Hematopoietic multipotent progenitor cell treated with erythropoietin and hydrocortisone succinate and interleukin-3 and kit ligand, for 15 days (in vitro differentiated cells): ENCODE results near the gene SELENOV.

ENCODE experiments used
- DNase-seq: peaks from one replicate; pipeline ENCODE4 v3.0.0-alpha.2; 2015; ENCODE audit warnings: low spot score

The SELENOV gene

DNA sequence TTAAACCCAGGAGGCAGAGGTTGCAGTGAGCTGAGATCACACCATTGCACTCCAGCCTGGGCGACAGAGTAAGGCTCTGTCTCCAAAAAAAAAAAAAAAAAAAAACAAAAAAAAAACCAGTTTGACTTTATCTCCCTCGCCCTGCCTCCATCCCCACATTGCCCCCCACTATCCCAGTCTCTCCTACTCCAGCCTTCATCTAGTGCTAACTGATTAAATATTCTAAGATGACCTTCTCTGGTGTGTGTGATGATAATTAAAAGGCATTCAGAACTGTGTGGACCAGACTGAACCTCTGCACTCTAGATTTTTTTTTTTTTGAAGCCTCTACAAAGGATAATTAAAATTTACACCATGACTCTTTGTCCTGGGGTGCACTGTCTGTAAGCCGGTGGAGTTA lies 22.2 kb upstream of the SELENOV start:
- DNase-seq = no peak

DNA sequence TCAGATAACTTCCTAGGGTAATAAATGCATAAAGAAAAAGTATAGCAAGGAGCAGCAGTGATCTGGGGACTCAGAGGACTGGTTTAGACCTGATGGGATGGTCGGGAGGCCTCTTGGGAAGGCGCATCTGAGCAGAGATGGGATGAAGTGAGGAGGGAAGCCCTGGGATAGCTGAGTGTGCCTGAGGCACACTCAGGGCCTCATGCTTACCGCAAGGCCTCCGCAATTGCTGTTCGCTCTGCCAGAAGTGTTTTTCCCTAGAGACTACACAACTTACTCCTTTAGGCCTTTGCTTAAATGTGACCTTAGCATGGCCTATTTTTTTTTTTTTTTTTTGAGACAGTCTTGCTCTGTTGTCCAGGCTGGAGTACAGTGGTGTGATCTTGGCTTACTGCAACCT lies 20.3 kb upstream of the SELENOV start:
- DNase-seq = no peak

DNA sequence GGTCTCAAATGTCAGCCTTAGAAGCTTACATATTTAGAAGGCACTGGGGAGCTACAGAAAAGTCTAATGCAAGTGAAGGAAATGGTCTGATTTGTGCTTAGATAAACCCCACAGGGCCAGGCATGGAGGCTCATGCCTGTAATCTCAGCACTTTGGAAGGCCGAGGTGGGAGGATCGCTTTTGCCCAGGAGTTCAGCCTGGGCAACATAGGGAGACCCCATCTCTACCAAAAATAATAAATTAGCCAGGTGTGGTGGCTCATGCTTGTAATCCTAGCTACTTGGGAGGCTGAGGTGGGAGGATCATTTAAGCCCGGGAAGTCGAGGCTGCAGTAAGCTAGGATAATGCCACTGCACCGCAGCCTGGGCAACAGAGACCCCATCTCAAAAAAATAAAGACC lies 18.9 kb upstream of the SELENOV start:
- DNase-seq = no peak

DNA sequence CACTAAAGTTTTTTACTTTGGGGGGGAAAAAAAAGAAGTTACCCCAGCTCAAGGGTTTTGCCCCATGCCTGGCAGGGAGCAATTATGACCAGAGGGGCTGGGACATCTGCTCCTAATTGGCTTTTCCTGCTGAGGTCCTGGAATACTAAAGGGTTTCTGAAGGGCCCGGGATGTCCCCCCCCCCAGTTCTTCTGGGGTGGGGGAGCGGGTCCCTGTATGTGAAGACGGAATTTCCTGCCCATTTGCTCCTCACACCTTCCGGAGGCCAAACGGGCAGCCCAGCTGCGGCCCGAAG lies 17.3 kb upstream of the SELENOV start:
- no peak for DNase-seq

DNA sequence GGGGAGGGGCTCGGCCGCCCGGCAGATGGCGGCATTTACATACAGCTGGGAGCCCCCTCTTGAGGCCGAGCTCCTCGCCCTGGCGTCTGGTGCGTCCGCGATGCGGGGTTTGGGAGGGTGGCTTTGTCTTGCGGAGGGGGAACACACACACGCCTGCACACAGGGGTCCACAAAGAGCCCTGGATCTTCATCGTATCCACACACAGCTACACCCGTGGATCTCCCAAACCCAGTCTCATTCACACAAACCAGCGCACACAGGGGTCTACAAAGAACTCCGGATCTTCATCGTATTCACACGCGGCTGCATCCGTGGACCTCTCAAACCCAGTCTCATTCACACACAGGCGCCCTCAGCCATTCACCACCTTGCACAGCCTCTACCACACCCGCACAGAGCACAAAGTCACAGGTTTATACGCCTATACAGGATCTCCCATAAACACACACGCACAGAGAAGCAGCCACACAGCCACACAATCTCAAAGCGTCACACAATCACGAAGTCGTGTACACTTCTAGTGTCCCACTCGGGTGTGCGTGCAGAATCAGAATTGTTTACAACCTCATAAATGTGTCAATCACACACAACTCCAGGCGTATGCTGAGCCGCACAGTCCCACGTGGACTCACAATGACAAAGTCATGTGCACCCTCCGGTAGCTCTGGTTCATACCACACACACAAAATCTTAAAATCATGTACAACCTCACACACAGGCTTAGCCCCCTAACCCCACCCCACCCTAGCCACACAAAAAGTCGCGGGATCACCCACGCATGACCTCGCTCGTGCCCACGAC lies 16.7 kb upstream of the SELENOV start:
- no peak for DNase-seq

DNA sequence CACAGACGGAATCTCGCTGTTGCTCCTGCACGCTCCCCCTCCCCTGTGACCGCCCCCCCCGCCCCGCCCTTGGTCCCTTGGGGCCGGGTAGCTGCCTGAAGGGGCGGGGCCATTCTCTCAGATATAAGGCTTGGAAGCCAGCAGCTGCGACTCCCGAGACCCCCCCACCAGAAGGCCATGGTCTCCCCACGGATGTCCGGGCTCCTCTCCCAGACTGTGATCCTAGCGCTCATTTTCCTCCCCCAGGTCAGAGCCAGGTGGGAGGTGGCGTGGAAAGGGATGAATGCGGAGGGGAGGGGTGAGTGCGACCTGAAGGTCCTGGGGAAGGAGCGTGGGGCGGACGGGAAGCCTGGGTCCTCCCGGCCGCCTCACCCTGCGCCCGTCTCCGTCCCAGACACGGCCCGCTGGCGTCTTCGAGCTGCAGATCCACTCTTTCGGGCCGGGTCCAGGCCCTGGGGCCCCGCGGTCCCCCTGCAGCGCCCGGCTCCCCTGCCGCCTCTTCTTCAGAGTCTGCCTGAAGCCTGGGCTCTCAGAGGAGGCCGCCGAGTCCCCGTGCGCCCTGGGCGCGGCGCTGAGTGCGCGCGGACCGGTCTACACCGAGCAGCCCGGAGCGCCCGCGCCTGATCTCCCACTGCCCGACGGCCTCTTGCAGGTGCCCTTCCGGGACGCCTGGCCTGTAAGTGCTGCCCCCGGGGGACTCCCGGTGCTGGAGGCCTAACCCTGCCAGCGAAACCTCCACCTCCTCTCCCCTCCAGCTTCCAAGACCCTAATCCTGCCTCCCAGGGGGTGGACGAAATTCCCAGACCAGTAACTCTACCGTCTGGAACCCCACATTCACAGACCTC lies 15.9 kb upstream of the SELENOV start, which contains the start of gene DLL3:
Gene DLL3 (plus strand): TSS at position 150 of the 845 bp plus-strand sequence. CDS start 28 bp downstream, at position 178.
- no peak for DNase-seq

DNA sequence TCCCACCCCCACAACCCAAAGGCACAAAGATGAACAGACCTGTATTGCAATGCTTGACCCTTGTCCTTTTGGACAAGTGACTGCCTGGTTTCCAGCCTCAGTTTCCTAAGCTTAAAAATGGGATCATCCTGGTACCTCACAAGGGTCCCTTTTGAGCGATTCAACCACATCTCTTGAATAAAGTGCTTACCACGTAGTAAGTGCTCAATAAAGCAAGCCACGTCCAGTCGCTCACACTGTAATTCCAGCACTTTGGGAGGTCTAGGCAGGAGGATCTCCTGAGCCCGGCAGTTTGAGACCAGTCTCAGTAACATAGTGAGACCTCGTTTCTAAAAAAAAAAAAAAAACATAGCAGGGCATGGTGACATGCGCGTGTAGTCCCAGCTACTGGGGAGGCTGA lies 15.0 kb upstream of the SELENOV start:
- DNase-seq = no peak

DNA sequence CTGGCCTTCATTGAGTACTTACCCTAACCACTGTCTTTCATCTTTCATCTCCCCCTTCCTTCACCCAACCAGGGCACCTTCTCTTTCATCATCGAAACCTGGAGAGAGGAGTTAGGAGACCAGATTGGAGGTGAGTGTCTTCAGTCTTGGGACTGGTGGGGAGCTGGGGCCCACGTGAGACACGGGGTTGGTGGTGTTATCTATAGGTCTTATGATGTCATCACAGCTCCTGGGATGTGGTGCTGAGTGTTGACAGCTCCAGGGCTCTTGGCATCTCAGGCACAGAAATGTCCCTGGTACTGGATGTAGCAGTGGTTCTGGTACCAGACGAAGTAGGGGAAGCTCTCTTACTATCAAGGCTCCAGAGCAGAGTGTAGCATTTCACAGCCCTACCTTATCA lies 14.4 kb upstream of the SELENOV start:
- DNase-seq = no peak

DNA sequence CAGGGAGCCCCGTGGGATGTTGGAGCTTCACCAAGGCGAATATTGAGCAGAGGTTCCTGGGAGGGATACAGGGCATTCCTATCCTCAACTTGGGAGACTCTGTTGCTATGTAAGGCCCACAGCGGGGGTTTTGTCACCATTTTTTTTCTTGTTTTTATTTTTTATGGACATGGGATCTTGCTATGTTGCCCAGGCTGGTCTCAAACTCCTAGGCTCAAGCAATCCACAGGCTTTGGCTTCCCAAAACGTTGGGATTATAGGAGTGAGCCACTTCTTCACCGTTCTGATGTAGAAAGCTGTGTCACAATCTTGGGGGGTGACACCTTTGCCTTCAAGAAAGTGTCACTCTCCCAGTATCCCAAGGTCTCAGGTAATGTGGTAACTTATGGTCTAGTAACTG lies 13.6 kb upstream of the SELENOV start:
- no peak for DNase-seq

DNA sequence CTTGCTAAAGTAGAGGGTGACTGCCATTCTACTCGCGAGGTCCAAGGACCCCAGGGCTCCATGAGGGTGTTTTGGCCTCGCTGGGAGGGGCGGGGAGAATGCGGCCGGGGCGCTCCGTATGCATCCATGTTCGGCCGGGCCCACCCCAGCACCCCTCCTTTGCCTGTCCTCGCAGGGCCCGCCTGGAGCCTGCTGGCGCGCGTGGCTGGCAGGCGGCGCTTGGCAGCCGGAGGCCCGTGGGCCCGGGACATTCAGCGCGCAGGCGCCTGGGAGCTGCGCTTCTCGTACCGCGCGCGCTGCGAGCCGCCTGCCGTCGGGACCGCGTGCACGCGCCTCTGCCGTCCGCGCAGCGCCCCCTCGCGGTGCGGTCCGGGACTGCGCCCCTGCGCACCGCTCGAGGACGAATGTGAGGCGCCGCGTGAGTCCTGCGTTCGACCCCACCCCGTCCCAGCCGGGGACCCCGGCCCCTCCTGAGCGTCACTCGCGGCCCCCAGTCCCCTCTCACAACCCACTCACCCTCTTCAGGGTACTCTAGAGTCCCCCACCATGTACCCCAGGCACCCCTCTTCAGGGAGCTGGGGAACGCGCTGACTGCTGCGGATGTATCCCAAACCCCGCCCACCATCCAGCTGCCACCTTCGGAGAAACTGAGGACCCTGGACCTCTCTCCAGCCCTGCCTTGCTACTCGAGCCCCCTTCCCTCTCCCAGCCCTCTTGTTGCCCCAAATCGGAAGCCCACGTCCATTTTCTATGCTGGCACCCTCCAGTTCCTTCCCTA lies 12.1 kb upstream of the SELENOV start:
- DNase-seq = peak; percentile 78

DNA sequence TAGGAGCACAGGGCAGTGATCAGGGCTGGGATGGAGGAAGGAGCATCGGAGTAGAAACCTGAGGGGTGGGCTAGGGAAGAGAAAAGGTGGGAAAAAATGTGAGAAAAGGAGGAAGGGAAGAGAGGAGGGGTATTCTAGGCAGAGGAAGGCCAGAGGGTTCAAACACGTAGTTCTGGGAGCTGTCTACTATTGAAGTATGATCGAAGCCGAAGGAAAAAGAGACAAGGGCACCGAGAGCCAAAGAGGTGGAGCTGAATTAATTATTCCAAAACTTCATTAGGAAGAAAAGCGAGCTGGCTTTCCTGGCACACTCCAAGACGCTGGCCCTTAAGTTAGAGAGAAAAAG lies 8.4 kb upstream of the SELENOV start:
- no peak for DNase-seq

DNA sequence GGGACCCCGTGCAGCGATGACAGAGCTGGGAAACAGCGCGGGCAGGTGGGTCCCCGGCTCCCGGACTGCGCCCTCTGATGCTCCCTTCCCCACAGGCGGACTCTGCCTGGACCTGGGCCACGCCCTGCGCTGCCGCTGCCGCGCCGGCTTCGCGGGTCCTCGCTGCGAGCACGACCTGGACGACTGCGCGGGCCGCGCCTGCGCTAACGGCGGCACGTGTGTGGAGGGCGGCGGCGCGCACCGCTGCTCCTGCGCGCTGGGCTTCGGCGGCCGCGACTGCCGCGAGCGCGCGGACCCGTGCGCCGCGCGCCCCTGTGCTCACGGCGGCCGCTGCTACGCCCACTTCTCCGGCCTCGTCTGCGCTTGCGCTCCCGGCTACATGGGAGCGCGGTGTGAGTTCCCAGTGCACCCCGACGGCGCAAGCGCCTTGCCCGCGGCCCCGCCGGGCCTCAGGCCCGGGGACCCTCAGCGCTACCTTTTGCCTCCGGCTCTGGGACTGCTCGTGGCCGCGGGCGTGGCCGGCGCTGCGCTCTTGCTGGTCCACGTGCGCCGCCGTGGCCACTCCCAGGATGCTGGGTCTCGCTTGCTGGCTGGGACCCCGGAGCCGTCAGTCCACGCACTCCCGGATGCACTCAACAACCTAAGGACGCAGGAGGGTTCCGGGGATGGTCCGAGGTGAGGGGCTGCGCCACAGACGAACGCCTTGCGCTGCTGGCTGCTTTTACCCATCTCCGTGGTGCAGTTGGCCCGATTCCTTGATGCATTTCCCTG lies 7.8 kb upstream of the SELENOV start:
- no peak for DNase-seq

DNA sequence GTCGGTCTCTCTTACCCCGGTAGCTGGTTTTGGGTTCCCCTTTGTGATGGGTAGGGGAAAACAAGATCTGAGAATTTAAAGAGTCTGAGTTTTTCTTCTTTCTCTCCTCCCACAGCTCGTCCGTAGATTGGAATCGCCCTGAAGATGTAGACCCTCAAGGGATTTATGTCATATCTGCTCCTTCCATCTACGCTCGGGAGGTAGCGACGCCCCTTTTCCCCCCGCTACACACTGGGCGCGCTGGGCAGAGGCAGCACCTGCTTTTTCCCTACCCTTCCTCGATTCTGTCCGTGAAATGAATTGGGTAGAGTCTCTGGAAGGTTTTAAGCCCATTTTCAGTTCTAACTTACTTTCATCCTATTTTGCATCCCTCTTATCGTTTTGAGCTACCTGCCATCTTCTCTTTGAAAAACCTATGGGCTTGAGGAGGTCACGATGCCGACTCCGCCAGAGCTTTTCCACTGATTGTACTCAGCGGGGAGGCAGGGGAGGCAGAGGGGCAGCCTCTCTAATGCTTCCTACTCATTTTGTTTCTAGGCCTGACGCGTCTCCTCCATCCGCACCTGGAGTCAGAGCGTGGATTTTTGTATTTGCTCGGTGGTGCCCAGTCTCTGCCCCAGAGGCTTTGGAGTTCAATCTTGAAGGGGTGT lies 7.1 kb upstream of the SELENOV start:
- no peak for DNase-seq

DNA sequence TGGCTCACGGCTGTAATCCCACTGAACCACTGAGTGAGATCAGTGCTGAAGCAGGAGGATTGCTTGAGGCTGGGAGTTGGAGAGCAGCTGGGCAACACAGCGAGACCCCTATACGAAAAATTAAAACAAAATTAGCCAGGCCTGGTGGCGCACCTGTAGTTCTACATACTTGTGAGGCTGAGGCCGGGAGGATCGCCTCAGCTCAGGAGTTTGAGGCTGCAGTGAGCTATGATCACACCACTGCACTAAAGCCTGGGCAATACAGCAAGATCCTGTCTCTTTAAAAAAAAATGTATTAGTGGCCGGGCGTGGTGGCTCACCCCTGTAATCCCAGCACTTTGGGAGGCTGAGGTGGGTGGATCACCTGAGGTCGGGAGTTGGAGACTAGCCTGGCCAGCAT lies 6.3 kb upstream of the SELENOV start:
- DNase-seq = no peak

DNA sequence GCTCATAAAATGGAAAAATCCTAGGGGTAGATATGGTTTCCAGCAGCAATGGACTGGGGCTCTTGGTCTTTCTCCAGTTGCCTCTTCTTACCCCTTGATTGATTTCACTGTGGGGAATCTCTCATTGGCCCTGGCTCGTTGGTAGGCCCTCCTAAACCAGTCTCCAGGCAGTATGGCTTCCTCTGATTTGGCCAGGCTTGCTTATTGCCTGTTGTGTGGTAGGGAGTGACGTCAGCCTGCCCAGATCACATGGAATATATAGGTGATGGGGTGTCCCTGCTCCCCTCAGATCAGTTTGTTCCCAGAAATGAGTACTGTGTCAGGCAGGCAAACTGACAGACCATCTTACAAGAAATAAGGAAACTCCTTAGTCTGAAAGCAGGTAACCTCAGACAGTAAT lies 5.7 kb upstream of the SELENOV start:
- DNase-seq = no peak

DNA sequence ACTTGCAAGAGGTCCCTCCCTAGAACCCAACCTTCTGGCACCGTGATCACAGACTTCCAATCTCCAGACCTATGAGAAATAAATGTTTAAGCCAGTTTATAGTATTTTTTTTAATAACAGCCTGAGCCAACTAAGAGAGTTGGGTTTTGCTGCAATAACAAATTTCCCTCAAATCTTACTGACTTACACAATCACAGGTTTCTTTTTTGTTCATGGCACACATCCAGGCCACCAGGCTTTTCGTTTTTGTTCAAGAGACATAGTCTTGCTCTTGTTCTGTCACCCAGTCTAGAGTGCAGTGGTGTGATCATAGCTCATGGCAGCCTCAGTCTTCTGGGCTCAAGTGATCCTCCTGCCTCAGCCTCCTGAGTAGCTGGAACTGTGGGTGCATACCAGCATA lies 2.0 kb upstream of the SELENOV start:
- DNase-seq = no peak

DNA sequence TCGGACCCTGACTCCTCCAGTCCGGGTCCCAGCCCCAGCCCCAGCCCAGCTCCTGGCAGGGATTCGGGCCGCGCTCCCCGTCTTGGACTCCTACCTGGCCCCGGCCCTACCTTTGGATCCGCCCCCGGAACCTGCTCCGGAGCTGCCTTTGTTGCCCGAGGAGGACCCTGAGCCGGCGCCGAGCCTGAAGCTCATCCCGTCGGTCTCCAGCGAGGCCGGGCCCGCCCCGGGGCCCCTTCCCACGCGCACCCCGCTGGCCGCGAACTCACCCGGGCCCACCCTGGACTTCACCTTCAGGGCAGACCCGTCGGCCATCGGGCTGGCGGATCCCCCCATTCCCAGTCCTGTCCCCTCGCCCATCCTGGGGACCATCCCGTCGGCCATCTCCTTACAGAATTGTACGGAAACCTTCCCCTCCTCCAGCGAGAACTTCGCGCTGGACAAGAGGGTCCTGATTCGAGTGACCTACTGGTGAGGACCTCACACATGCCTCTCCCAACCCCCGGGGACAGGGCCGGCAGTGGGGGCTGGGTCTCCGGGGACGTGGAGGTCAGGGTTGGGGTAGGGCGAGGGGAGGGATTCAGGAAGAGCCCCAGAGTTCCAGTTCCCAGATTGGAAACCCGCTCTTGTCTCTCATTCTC lies 732 bp downstream of the SELENOV start:
- no peak for DNase-seq

DNA sequence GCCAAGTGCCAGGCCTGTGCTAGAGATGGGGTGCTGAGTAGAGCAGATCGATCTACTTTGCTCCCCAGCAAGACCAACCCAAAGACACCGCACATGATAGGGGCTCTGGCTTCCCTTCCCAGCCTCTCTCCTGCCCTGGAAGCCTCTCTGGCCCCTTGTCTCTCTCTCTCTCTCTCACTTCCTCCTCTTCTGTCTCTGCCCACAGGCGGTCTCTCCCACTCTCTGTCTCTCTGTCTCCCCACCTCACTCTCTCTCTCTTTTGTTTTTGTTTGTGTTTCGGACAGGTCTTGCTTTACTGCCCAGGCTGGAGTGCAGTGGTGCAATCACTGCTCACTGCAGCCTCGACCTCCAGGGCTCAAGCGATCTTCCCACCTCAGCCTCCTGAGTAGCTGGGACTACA lies 1.3 kb downstream of the SELENOV start:
- DNase-seq = no peak

DNA sequence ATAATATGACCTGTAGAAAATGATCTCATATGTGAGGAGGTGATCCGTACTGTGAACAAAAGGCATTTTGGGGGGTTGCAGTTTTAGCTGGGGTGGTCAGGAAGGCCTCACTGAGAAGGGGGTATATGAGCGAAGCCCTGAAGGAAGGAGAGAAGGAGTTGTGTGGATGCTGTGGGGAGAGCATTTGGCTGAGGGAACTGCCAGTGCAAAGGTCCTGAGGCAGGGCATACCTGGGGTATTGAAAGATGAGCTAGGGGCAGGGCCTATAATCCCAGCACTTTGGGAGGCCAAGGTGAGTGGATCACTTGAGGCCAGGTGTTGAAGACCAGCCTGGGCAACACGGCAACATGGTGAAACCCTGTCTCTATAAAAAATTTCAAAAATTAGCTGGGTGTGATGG lies 2.5 kb downstream of the SELENOV start:
- DNase-seq = no peak

DNA sequence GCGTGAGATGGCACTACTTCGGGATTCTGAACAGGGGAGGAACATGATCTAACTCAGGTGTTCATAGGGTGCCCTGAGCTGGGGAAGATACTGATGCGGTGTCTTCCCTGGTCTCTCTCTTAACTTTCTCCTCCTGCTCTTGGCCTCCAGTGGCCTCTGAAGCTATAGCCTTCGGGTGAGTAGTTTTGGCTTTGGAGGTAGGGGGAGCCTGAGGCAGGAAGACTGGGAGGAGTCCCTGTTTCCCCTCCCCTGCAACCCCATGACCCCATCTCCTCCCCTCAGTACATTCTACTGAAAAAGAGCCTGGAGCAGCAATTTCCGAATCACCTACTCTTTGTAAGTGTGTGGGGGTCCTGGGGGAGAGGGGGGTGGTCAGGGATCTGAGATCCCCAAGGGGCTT lies 3.5 kb downstream of the SELENOV start:
- DNase-seq = no peak

DNA sequence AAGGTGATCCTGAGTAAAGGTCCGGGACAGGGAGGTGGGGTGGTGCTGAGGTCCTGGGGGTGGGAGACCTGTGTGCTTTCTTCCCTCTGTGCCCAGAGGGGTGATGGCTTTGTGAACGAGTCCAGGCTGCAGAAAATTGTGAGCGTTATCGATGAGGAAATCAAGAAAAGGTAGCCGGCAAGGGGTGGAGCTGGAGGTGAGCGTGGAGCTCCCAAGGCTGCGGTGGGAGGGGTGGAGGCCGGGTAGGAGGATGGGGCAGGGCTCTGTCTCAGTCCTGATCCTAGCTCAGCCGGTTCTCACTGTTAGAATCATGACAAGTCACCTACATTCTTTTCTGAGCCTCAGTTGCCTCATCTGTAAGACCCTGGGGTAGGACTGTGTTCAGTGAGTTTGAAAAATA lies 4.0 kb downstream of the SELENOV start:
- no peak for DNase-seq
